A549 (cell line): ENCODE measurements around the gene CTBP2. TPM values are rescaled to one million over a fixed set of nuclear protein-coding genes. Genes with fewer than 3 reads are reported as not detected.

Experiments used
- ATAC-seq, 2 experiments: fragments of 200-7000 bp in 1 of 2; fragments of >200 bp in 1 of 2; cut with Nextera tagmentation in 1 of 2; cut with Tn5 transposase in 1 of 2; 3 replicates each; pipeline versions ENCODE4 v1.8.0 to v1.9.1; 2018 to 2020; ENCODE audit warnings: mild to moderate bottlenecking in 1 of 2, moderate library complexity in 1 of 2
- CTCF ChIA-PET: fragments of 300-600 bp; sonication (Branson Sonifier 250); formaldehyde crosslinking; extraction: SDS; loops from one replicate; lab custom pipeline; 2021; ENCODE audit warnings: antibody characterized with exemption, inconsistent platforms; lab: Yijun Ruan, JAX
- POLR2A ChIA-PET: fragments of 350-600 bp; formaldehyde crosslinking; extraction: SDS; loops from one replicate; lab custom pipeline; 2021; ENCODE audit warnings: antibody characterized with exemption, inconsistent platforms; lab: Yijun Ruan, JAX
- DNase-seq, 2 experiments: peaks; one replicate each; pipeline versions ENCODE4 v3.0.0 to v3.0.0-alpha.2; 2011 to 2016; ENCODE audit warnings: low read depth in 1 of 2, low spot score in 1 of 2
- FAIRE-seq: peaks from 2 replicates; lab custom pipeline; 2011; peaks lifted over from hg19 to GRCh38; lab: Jason Lieb, UNC
- H3K27ac ChIP-seq, 2 experiments: fragments of >200 bp; sonication (Bioruptor Twin); formaldehyde crosslinking; 3 replicates each; pipeline ENCODE4 v1.5.1; 2016 to 2017
- H3K4me1 ChIP-seq: fragments of >200 bp; sonication (Bioruptor Twin); formaldehyde crosslinking; 3 replicates; pipeline ENCODE4 v1.6.1; 2016
- H3K4me2 ChIP-seq: fragments of >200 bp; sonication (Bioruptor Twin); formaldehyde crosslinking; 3 replicates; pipeline ENCODE4 v1.6.1; 2016
- H3K4me3 ChIP-seq: fragments of >200 bp; sonication (Bioruptor Twin); formaldehyde crosslinking; 3 replicates; pipeline ENCODE4 v1.5.1; 2016
- H3K9me3 ChIP-seq: fragments of >200 bp; sonication (Bioruptor Twin); formaldehyde crosslinking; 3 replicates; pipeline ENCODE4 v1.6.1; 2016
- CBX8 ChIP-seq: fragments of 200-600 bp; sonication (generic); IDR thresholded peaks from 2 replicates; pipeline ENCODE4 v1.6.1; 2016
- CEBPB ChIP-seq, 2 experiments: fragments of >200 bp in 1 of 2; sonication (Bioruptor Twin) in 1 of 2; formaldehyde crosslinking in 1 of 2; IDR thresholded peaks; 2 replicates each; pipeline ENCODE4 v1.6.1; 2012 to 2016
- CHD4 ChIP-seq: fragments of 200-600 bp; sonication (generic); IDR thresholded peaks from 2 replicates; pipeline ENCODE4 v1.6.1; 2016; ENCODE audit warnings: antibody characterized with exemption, mild to moderate bottlenecking, borderline replicate concordance
- EHF ChIP-seq: fragments of 250-450 bp; sonication (Bioruptor Pico); IDR thresholded peaks from 2 replicates; pipeline ENCODE4 v1.5.0; 2020; ENCODE audit warnings: mild to moderate bottlenecking
- EP300 ChIP-seq, 2 experiments: fragments of >200 bp; sonication (Bioruptor Twin); formaldehyde crosslinking; IDR thresholded peaks; 2 replicates in 1 of 2; 3 replicates in 1 of 2; pipeline ENCODE4 v1.6.1; 2016 to 2017
- ESRRA ChIP-seq: fragments of 150-350 bp; IDR thresholded peaks from 2 replicates; pipeline ENCODE4 v1.6.1; 2014; ENCODE audit warnings: mild to moderate bottlenecking, low read length, borderline replicate concordance
- FOSB ChIP-seq: fragments of 250-450 bp; sonication (Bioruptor Pico); IDR thresholded peaks from 2 replicates; pipeline ENCODE4 v1.5.0; 2020; ENCODE audit warnings: mild to moderate bottlenecking, moderate library complexity
- FOSL2 ChIP-seq, 2 experiments: fragments of 450-650 bp in 1 of 2; fragments of >200 bp in 1 of 2; sonication (Bioruptor Twin) in 1 of 2; formaldehyde crosslinking; IDR thresholded peaks; 2 replicates each; pipeline versions ENCODE4 v1.5.0 to v1.6.1; 2016 to 2020; ENCODE audit warnings: mild to moderate bottlenecking in 1 of 2, moderate library complexity in 1 of 2
- HDAC2 ChIP-seq: fragments of 200-600 bp; sonication (generic); IDR thresholded peaks from 2 replicates; pipeline ENCODE4 v1.6.1; 2016
- HES2 ChIP-seq: fragments of >200 bp; sonication (Bioruptor Twin); formaldehyde crosslinking; IDR thresholded peaks from 2 replicates; pipeline ENCODE4 v1.6.1; 2016
- HEYL ChIP-seq: fragments of 250-450 bp; sonication (Bioruptor Pico); IDR thresholded peaks from 2 replicates; pipeline ENCODE4 v1.8.0; 2021; ENCODE audit warnings: mild to moderate bottlenecking, moderate library complexity
- HOXA7 ChIP-seq: fragments of 250-450 bp; sonication (Bioruptor Pico); IDR thresholded peaks from 2 replicates; pipeline ENCODE4 v1.5.0; 2020; ENCODE audit warnings: mild to moderate bottlenecking, moderate library complexity
- JUN ChIP-seq, 2 experiments: fragments of >200 bp; sonication (Bioruptor Twin); formaldehyde crosslinking; IDR thresholded peaks; 2 replicates in 1 of 2; 3 replicates in 1 of 2; pipeline ENCODE4 v1.6.1; 2016 to 2017
- JUNB ChIP-seq: fragments of >200 bp; sonication (Bioruptor Twin); formaldehyde crosslinking; IDR thresholded peaks from 2 replicates; pipeline ENCODE4 v1.6.1; 2016
- KDM1A ChIP-seq: fragments of 200-600 bp; sonication (generic); IDR thresholded peaks from 2 replicates; pipeline ENCODE4 v1.6.1; 2016; ENCODE audit warnings: low read depth, mild to moderate bottlenecking
- KDM5A ChIP-seq: fragments of 200-600 bp; sonication (generic); IDR thresholded peaks from 2 replicates; pipeline ENCODE4 v1.6.1; 2016; ENCODE audit warnings: antibody characterized with exemption, mild to moderate bottlenecking
- MAFK ChIP-seq: fragments of 450-650 bp; IDR thresholded peaks from 2 replicates; pipeline ENCODE4 v1.6.1; 2014; ENCODE audit not compliant: partially characterized antibody
- MAZ ChIP-seq: fragments of 150-350 bp; IDR thresholded peaks from 2 replicates; pipeline ENCODE4 v1.6.1; 2014; ENCODE audit warnings: antibody characterized with exemption, low read depth, low read length, borderline replicate concordance
- NFE2L2 ChIP-seq: fragments of 150-350 bp; conservative IDR thresholded peaks from 2 replicates; pipeline ENCODE4 v1.6.1; 2014; ENCODE audit warnings: low read length
- PHF8 ChIP-seq: fragments of 200-600 bp; sonication (generic); IDR thresholded peaks from 2 replicates; pipeline ENCODE4 v1.6.1; 2016; ENCODE audit warnings: low read depth, mild to moderate bottlenecking, antibody characterized with exemption, moderate library complexity, borderline replicate concordance
- POLR2AphosphoS2 ChIP-seq: conservative IDR thresholded peaks from 2 replicates; pipeline ENCODE4 v1.6.1; 2012; ENCODE audit warnings: low read length, improper control_type of control experiment, inconsistent platforms
- RAD21 ChIP-seq, 2 experiments: fragments of >200 bp in 1 of 2; sonication (Bioruptor Twin) in 1 of 2; formaldehyde crosslinking in 1 of 2; IDR thresholded peaks in 1 of 2; conservative IDR thresholded peaks in 1 of 2; 2 replicates in 1 of 2; 3 replicates in 1 of 2; pipeline ENCODE4 v1.6.1; 2012 to 2018; ENCODE audit warnings: inconsistent platforms in 1 of 2
- RARB ChIP-seq: fragments of 250-450 bp; sonication (Bioruptor Pico); IDR thresholded peaks from 2 replicates; pipeline ENCODE4 v1.8.0; 2021; ENCODE audit warnings: mild to moderate bottlenecking, moderate library complexity
- SMC3 ChIP-seq: fragments of >200 bp; sonication (Bioruptor Twin); formaldehyde crosslinking; IDR thresholded peaks from 3 replicates; pipeline ENCODE4 v1.6.1; 2018; ENCODE audit warnings: inconsistent platforms
- TFCP2L1 ChIP-seq: fragments of 250-450 bp; sonication (Bioruptor Pico); IDR thresholded peaks from 2 replicates; pipeline ENCODE4 v1.5.0; 2021; ENCODE audit warnings: mild to moderate bottlenecking
- TP53 ChIP-seq: fragments of 250-450 bp; sonication (Bioruptor Pico); IDR thresholded peaks from 2 replicates; pipeline ENCODE4 v1.5.0; 2021; ENCODE audit warnings: mild to moderate bottlenecking, moderate library complexity
- USF2 ChIP-seq: fragments of 450-650 bp; IDR thresholded peaks from 2 replicates; pipeline ENCODE4 v1.6.1; 2014; ENCODE audit warnings: antibody characterized with exemption
- ZFP36 ChIP-seq: fragments of 450-650 bp; IDR thresholded peaks from 2 replicates; pipeline ENCODE4 v1.6.1; 2014; ENCODE audit warnings: borderline replicate concordance; ENCODE audit not compliant: partially characterized antibody
- ZNF302 ChIP-seq: fragments of 250-450 bp; sonication (Bioruptor Pico); IDR thresholded peaks from 2 replicates; pipeline ENCODE4 v1.9.0; 2021; ENCODE audit warnings: inconsistent platforms, mild to moderate bottlenecking, moderate library complexity
- ZSCAN20 ChIP-seq: fragments of 250-450 bp; sonication (Bioruptor Pico); IDR thresholded peaks from 2 replicates; pipeline ENCODE4 v1.8.0; 2022; ENCODE audit warnings: mild to moderate bottlenecking, moderate library complexity
- WGBS: methylation state at CpG from one replicate; pipeline ENCODE4 v1.1.6; 2017; ENCODE audit errors: missing lambda C conversion rate; 5-methylcytosine and 5-hydroxymethylcytosine counted together
- polyA plus RNA-seq, 4 experiments: library from polyadenylated mRNA; depleted of rRNA in 3 of 4; stranded (reverse); fragments of >200 nt; fragmentation: RNase III in 1 of 4; extraction: RNeasy Plus Mini Kit Qiagen cat#74134 plus additional on column Dnase treatment in 1 of 4; gene quantifications; 2 replicates in 3 of 4; 3 replicates in 1 of 4; pipeline ENCODE4 v1.2.3, GENCODE V29; 2011 to 2017

Gene CTBP2
- polyA plus RNA-seq, 2 of the 4 experiments (the other 2 are of a cell fraction), result 74.9 to 78.9 TPM

- no peak overlapping the region for H3K27ac ChIP-seq
- H3K4me2 ChIP-seq, result no peak overlapping the region
- ATAC-seq (no peak), FAIRE-seq (no peak), DNase-seq (no peak)
- 51% methylated on average over 6 of the region's 6 CpGs for WGBS
- no peaks in the 10 kb centered on the region for H3K9me3 ChIP-seq
- no peak overlapping the region for H3K4me3 ChIP-seq
- ChIA-PET POLR2A (no interaction called here), CTCF (no interaction called here)
- TF ChIP-seq RAD21 (conservative IDR thresholded peaks at IDR 0.05 in 1 of 2, IDR thresholded peaks at IDR 0.05 in 1 of 2) (no peak), ZSCAN20 (CRISPR knock-in tag) (no peak), TP53 (CRISPR knock-in tag) (no peak), RARB (no peak)
- no peaks in the 10 kb centered on the region for H3K4me1 ChIP-seq
Observed at GRCh38 chr10:125190414-125190813, 30.1 kb upstream of the CTBP2 start.

DNA sequence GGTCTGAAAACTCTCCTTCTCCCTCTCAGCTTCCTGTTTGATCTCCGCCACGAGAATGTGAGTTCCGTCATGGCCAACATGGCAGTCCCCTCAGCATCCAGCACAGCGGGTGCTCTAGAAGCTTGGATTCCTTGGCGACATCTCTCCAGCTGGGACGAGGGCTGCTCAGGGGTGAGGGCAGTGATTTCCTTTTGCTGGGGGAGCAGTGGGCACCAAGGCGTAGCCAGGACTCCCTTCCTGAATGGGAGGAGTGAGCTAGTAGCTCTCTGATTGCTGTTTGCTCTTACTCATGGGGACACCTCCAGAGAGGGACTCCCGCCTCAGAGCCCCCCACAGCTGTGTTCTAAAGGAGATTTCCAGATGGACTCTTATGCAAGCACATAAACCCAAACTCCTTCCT, 28.8 kb upstream of the CTBP2 start:
- no peak for DNase-seq
- H3K4me3 ChIP-seq, result no peak overlapping the region
- no peak for TF ChIP-seq HEYL (CRISPR knock-in tag)
- TF ChIP-seq CHD4, result no peak
- no peak for TF ChIP-seq KDM1A
- no peak for TF ChIP-seq PHF8
- no peak for TF ChIP-seq SMC3
- no peak for TF ChIP-seq MAZ
- TF ChIP-seq ESRRA, result no peak
- no peak for TF ChIP-seq EP300 (IDR thresholded peaks at IDR 0.05)
- no peak for TF ChIP-seq POLR2AphosphoS2
- TF ChIP-seq HOXA7, result no peak
- no peak for TF ChIP-seq ZNF302 (CRISPR knock-in tag)
- TF ChIP-seq EHF, result no peak
- no peak for TF ChIP-seq USF2
- TF ChIP-seq FOSB, result no peak
- TF ChIP-seq JUNB, result no peak
- no peak for TF ChIP-seq CBX8
- no peak for TF ChIP-seq FOSL2 (IDR thresholded peaks at IDR 0.05)
- no peak for TF ChIP-seq FOSL2 (CRISPR knock-in tag; IDR thresholded peaks at IDR 0.05)
- no peak for TF ChIP-seq JUN (IDR thresholded peaks at IDR 0.05)
- TF ChIP-seq CEBPB (IDR thresholded peaks at IDR 0.05), result no peak
- TF ChIP-seq, all 56 proteins: peak for 0
- no peak for FAIRE-seq
- ChIA-PET POLR2A (no interaction called here), CTCF (no interaction called here)
- H3K9me3 ChIP-seq, result no peaks in the 10 kb centered on the region
- WGBS, result 75% methylated on average over 8 of the region's 8 CpGs
- no peak overlapping the region for H3K4me2 ChIP-seq
- no peak for ATAC-seq
- H3K27ac ChIP-seq, result no peak overlapping the region
- H3K4me1 ChIP-seq, result no peaks in the 10 kb centered on the region

GRCh38 chr10:125187238-125188194, 27.2 kb upstream of the CTBP2 start:
- Histone ChIP-seq H3K4me1 (no peaks in the 10 kb centered on the region), H3K4me3 (no peak overlapping the region), H3K4me2 (no peak overlapping the region), H3K9me3 (no peaks in the 10 kb centered on the region), H3K27ac (no peak overlapping the region)
- TF ChIP-seq HDAC2 (no peak), NFE2L2 (no peak), TFCP2L1 (CRISPR knock-in tag) (no peak), CEBPB (IDR thresholded peaks at IDR 0.05) (no peak), FOSL2 (IDR thresholded peaks at IDR 0.05) (no peak), FOSL2 (CRISPR knock-in tag; IDR thresholded peaks at IDR 0.05) (no peak), ZFP36 (no peak), KDM5A (no peak), CHD4 (no peak), POLR2AphosphoS2 (no peak), HES2 (no peak), RARB (no peak), CBX8 (no peak), MAFK (no peak)
- ChIA-PET CTCF (interaction anchor here (1.5 kb wide), 1 partner anchor 15 kb away, joined by 3 read pairs; no protein-coding TSS in a partner anchor), POLR2A (no interaction called here)
- DNase-seq (no peak), FAIRE-seq (no peak), ATAC-seq (no peak)
- WGBS, result 47% methylated on average over 6 of the region's 6 CpGs
